ENCODE data around the gene GPC6.

- TF ChIP-seq CTCF (IDR thresholded peaks at IDR 0.05) (no peak), POLR2AphosphoS5 (IDR thresholded peaks at IDR 0.05) (no peak), POLR2A (IDR thresholded peaks at IDR 0.05) (no peak), EP300 (IDR thresholded peaks at IDR 0.05) (no peak)
Observed at GRCh38 chr13:94329277-94329676, 1102.7 kb downstream of the GPC6 start.
